GM21786 (cell line): ENCODE data around the gene TNFRSF1B.
A peak's percentile ranks its signal among the peaks of the same experiment; 100 is the strongest.

Experiments used
- ATAC-seq: cut with Tn5 transposase; IDR thresholded peaks from one replicate; pipeline ENCODE4 v1.9.1; 2021; ENCODE audit not compliant: unreplicated experiment

TNFRSF1B gene

GRCh38 chr1:12166834-12167492, at the start of gene TNFRSF1B:
Gene TNFRSF1B (plus strand): TSS chr1:12166991. CDS start chr1:12167092, 101 bp downstream.
- peak; percentile 39 for ATAC-seq

GRCh38 chr1:12121212-12122003, 45.4 kb upstream of the TNFRSF1B start:
- no peak for ATAC-seq

DNA sequence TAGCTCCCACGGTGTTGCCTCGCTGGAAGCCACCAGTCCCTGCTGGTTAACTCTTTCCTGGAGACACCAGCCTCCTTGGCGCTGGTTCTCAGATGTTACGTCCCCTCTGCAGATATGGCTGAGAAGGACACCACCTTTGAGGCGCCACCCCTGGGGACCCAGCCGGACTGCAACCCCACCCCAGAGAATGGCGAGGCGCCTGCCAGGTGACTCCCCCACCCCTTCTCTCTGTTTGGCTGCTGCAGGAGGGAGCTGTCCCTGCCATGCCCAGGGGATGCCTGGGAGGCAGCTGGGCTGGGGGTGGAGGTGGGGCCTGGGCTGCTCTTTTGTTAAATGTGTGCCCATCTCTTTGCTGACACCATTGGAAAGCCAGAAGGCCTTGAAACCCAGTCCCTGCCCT, 43.6 kb upstream of the TNFRSF1B start:
- ATAC-seq = no peak

GRCh38 chr1:12124693-12125421, 41.9 kb upstream of the TNFRSF1B start:
- ATAC-seq = no peak

- no peak for ATAC-seq
Measured at GRCh38 chr1:12125422-12126355, 41.1 kb upstream of the TNFRSF1B start.

DNA sequence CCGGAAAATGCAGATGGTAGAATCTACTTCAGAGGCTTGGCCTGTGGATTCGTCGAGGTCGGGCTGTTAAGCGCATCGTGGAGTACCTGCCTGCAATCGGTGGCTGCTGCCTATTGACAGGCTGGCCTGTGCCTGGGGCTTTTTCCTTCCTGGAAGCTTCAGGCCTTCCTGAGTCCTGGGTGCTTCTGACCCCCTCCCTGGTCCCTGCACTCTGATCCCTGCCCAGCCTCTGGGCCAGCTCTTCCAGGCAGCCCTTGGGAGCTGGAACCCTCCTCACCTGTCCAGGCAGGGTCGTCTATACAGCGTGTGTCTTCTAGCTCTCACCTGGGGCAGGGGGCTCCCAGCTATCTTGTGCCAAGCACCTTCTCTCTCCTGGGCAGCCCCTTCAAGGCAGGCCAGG, 40.0 kb upstream of the TNFRSF1B start:
- ATAC-seq = no peak

DNA sequence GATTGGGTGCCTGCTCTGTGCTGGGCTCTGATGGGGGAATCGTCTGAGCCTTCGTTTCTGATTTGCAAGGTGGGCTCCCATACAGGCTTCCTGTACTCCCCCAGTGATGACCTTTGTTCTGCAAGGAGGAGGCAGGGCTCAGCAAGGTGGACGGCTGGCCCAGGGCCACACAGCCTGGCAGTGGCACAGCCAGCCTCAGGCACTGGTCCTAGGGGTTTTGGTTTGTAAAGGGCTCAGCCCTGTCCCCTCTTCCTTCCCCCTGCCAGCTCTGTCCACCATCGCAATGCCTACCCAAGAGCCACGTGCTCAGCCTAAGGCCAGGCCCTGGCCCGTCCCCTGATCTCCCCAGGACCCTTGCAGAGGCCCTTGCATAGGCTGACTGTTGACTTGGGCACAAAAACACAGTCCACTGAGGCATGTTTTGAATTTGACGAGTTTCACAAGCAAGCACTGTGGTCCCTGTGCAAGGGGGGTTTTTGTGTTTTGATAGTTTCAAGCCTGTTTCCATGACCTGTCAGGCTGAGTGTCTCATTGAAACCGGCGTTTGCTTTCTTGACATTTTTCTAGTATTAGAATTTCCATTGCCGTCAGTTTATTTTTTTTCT, 39.5 kb upstream of the TNFRSF1B start:
- no peak for ATAC-seq

GRCh38 chr1:12128120-12128519, 38.7 kb upstream of the TNFRSF1B start:
- no peak for ATAC-seq

GRCh38 chr1:12129624-12130023, 37.2 kb upstream of the TNFRSF1B start:
- no peak for ATAC-seq

DNA sequence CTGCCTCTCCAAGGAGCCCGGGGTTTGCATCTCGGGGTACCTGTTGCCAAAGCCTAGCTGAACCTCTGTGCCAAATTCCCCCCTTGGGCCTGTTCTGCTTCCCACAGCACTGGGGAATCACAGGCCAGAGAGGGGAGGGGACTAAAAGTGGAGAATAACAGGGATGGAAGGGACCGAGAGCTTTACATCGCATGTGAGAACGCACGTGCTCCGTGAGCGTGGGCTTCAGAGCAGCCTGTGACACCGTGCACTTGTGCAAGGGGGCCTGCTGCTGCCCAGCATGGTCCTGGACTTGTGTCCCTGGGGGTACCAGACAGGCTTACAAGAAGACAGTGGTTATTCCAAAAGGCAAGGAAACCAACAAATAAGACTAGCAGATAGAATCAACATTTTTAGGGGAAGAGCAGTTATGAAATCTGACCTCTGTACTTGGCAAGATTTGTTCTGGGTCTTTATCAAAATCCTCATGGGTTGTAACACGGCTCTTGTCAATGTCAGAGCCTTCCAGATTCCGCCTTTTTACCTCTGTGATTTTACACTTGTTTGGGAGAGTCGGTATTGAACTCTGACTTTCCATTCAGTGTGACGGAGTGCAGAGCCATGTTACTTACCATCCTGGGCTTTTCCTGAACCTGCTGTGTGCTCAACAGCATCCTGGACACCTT, 36.2 kb upstream of the TNFRSF1B start:
- ATAC-seq = no peak

DNA sequence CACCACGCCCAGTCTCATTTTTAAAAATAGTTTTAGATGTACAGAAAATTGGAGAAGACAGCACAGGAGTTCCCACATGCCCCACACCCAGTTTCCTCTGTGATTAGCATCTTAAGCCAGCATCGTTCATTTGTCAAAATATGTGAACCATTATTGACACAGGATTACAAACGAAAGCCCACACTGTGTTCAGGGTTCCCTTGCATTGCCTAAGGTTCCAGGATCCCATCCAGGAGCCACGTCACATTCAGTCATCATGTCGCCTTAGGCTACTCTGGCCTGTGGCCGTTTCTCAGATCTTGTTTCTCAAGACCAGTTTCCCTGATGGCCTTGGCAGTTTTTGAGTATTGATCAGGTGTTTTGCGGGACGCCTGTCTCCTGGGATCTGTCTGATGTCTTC, 34.7 kb upstream of the TNFRSF1B start:
- no peak for ATAC-seq

DNA sequence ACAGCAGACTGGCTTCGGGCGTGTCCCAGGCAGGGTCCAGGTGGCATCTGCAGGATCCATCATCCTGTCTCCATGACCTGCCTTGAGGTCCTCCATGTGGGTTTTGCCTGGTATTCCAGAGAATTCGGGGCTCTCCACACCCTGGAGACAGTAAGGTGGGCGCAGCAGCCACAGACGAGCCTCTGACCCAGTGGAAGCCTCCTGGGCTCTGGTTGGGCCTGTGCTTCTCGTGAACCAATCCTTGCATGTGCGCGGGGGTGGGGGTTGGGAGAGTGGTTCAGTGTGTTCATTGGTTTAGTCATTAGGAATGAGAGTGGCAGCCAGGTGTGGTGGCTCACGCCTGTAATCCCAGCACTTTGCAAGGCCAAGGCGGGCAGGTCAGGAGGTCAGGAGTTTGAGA, 32.1 kb upstream of the TNFRSF1B start:
- ATAC-seq = no peak

- ATAC-seq = no peak
Measured at GRCh38 chr1:12135612-12136011, 31.2 kb upstream of the TNFRSF1B start.

DNA sequence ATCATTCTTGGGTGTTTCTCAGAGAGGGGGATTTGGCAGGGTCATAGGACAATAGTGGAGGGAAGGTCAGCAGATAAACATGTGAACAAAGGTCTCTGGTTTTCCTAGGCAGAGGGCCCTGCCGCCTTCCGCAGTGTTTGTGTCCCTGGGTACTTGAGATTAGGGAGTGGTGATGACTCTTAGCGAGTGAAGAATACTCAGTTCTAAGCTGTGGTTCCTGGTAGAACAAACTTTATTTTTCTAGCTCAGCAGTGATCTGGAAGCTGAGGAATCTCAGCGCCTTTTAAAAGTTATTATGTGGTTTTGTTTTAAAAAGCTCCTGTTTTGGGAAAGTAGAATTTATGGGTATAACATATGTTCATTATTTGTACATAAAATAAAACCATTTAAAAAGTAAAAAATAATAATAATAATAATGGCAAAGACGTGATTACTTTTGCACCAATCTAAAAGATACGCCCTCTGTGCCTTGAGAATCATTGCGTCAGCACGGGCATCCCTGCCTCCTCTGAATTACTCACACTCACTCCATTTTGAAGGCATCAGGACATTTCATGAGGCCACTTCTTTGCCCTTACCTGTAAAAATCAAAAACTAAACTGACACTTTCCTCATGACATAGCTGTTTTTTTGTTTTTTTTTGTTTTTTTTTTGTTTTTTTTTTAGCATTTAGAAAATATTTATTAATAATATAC, 29.7 kb upstream of the TNFRSF1B start:
- ATAC-seq = no peak

DNA sequence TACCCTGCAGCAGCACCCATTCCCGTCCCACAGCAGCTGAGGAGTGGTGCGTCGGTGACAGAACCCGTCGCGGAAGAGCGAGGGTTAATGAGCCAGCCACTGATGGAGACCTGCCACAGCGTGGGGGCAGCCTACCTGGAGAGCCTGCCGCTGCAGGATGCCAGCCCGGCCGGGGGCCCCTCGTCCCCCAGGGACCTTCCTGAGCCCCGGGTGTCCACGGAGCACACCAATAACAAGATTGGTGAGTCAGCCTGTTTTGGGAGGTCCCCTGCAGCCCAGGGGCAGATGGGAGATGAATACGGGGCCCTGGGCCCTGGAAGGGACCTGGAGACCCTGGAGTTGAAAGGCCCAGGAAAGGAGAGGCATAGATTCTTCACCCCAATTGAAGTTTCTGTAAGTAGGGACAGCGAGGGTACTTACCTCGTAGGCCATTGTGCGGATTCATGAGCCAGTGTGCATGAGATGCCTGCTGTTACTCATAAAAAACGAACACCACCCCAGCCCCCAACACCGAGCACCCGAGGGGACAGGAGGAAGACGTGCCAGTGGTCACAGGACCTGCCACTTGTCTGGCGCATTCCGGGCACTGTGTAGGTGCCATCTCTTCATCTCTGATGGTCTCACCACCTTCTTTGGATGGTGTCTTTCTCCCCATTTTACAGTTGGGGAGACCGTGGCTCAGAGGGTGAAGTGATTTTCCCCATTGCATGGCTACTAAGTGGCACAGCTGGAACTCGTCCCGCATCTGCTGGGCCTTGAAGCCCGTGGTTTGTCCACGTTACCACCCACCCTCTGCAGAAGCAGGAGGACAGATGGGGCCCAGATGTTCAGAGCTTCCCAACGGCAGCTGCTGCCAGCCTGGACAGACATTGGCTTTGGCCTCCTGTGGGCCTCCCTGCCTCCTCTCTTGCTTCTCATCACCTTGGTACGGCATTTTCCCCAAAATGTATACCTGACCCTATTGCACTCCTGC, 28.3 kb upstream of the TNFRSF1B start:
- ATAC-seq = no peak

- no peak for ATAC-seq
Measured at GRCh38 chr1:12140016-12140415, 26.8 kb upstream of the TNFRSF1B start.

GRCh38 chr1:12140515-12141162, 26.2 kb upstream of the TNFRSF1B start:
- no peak for ATAC-seq
